Lower leg skin (tissue), 3 donors: ENCODE data around the gene IL23A.

ENCODE experiments used
- CTCF ChIP-seq, 3 donors: fragments of 450-650 bp; IDR thresholded peaks; one replicate each; pipeline ENCODE4 v1.5.1; 2016; ENCODE audit warnings: antibody characterized with exemption in 3 of 3, mild to moderate bottlenecking in 3 of 3, moderate library complexity in 2 of 3
- POLR2A ChIP-seq, 2 donors: fragments of 450-650 bp; IDR thresholded peaks; one replicate each; pipeline ENCODE4 v1.6.1; 2016 to 2017; ENCODE audit warnings: antibody characterized with exemption in 2 of 2, mild to moderate bottlenecking in 1 of 2, moderate library complexity in 1 of 2

DNA sequence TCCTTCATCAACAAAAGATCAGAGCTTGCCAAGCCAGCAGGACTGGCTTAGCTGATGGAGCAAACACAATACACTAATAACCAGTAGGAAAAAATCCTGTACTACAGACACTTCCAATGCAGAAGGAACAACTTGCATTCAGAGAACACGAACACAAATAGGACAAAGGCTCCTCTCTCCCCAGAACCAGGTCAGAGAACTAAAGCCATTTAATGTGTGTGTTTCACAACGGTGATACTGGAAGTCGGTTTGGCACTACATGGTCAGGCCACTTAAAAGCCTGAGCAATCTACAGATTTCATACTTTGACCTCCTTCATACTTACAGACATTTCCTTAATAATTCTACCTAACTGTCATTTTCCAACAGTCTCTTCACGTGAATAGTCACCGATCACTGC lies 44.9 kb upstream of the IL23A start:
- TF ChIP-seq POLR2A (IDR thresholded peaks at IDR 0.05) = no peak
- no peak for TF ChIP-seq CTCF (IDR thresholded peaks at IDR 0.05)
